Measurements from ENCODE around the gene PRLH.

Gene PRLH

GRCh38 chr2:237556773-237557632 lies 9.4 kb upstream of the PRLH start:
- H3K4me3 ChIP-seq (ENCODE audit: low read depth, low read length): no peak overlapping the region
- no peak for TF ChIP-seq CTCF (IDR thresholded peaks at IDR 0.05; ENCODE audit: low read depth, low read length)

- H3K4me3 ChIP-seq (ENCODE audit: low read depth, low read length): no peak overlapping the region
- no peak for TF ChIP-seq CTCF (IDR thresholded peaks at IDR 0.05; ENCODE audit: low read depth, low read length)
Measured at GRCh38 chr2:237557633-237558015, 8.8 kb upstream of the PRLH start.

GRCh38 chr2:237558961-237559641 lies 7.3 kb upstream of the PRLH start:
- no peak for TF ChIP-seq CTCF (IDR thresholded peaks at IDR 0.05; ENCODE audit: low read depth, low read length)
- H3K4me3 ChIP-seq (ENCODE audit: low read depth, low read length): no peak overlapping the region

GRCh38 chr2:237561221-237561620 lies 5.2 kb upstream of the PRLH start:
- no peak overlapping the region for H3K4me3 ChIP-seq (ENCODE audit: low read depth, low read length)
- no peak for TF ChIP-seq CTCF (IDR thresholded peaks at IDR 0.05; ENCODE audit: low read depth, low read length)

- no peak for TF ChIP-seq CTCF (IDR thresholded peaks at IDR 0.05; ENCODE audit: low read depth, low read length)
- no peak overlapping the region for H3K4me3 ChIP-seq (ENCODE audit: low read depth, low read length)
Measured at GRCh38 chr2:237563816-237564215, 2.6 kb upstream of the PRLH start.

- TF ChIP-seq CTCF (IDR thresholded peaks at IDR 0.05; ENCODE audit: low read depth, low read length): no peak
Measured at GRCh38 chr2:237564526-237565131, 1.7 kb upstream of the PRLH start.

GRCh38 chr2:237565974-237566373 lies 400 bp upstream of the PRLH start:
- no peak overlapping the region for H3K4me3 ChIP-seq (ENCODE audit: low read depth, low read length)
- no peak for TF ChIP-seq CTCF (IDR thresholded peaks at IDR 0.05; ENCODE audit: low read depth, low read length)

More at GRCh38 chr2:237564526-237565131, 1.7 kb upstream of the PRLH start:
- no peak overlapping the region for H3K4me3 ChIP-seq (ENCODE audit: low read depth, low read length)
